GM23338 (cell line): ENCODE data around the gene EXD3. TPM values are rescaled to one million over a fixed set of nuclear protein-coding genes. Genes with fewer than 3 reads are reported as not detected.
"Not testable (repeated sequence)": the region's sequence is repeated elsewhere in the genome, so short reads cannot be mapped to it uniquely, and the experiment has no call there.

Experiments
- ATAC-seq: fragments of 200-7000 bp; cut with Tn5 transposase; 3 replicates; pipeline ENCODE4 v1.9.1; 2020
- DNase-seq: peaks from one replicate; pipeline ENCODE4 v3.0.0-alpha.2; 2015; ENCODE audit warnings: low spot score
- H2AFZ ChIP-seq: fragments of 200-600 bp; sonication (generic); 2 replicates; pipeline ENCODE4 v1.8.0; 2016; ENCODE audit warnings: antibody characterized with exemption, mild to moderate bottlenecking, moderate library complexity
- H3F3A ChIP-seq: fragments of 200-600 bp; sonication (generic); replicated peaks from 2 replicates; pipeline ENCODE4 v1.8.0; 2017; ENCODE audit warnings: antibody characterized with exemption, mixed run types, low read depth
- H3K27ac ChIP-seq: fragments of 200-600 bp; sonication (generic); 2 replicates; pipeline ENCODE4 v1.6.1; 2016; ENCODE audit warnings: low read depth
- H3K27me3 ChIP-seq: fragments of 200-600 bp; sonication (generic); 2 replicates; pipeline ENCODE4 v1.8.0; 2016; ENCODE audit warnings: mild to moderate bottlenecking, mixed run types, moderate library complexity; ENCODE audit not compliant: insufficient read depth
- H3K36me3 ChIP-seq: fragments of 200-600 bp; sonication (generic); 2 replicates; pipeline ENCODE4 v1.8.0; 2016; ENCODE audit warnings: mild to moderate bottlenecking; ENCODE audit not compliant: insufficient read depth
- H3K4me1 ChIP-seq: fragments of 200-600 bp; sonication (generic); 2 replicates; pipeline ENCODE4 v1.8.0; 2016; ENCODE audit warnings: mild to moderate bottlenecking, moderate library complexity; ENCODE audit not compliant: insufficient read depth
- H3K4me2 ChIP-seq: fragments of 200-600 bp; sonication (generic); 2 replicates; pipeline ENCODE4 v1.7.1; 2017; ENCODE audit warnings: mixed run types
- H3K4me3 ChIP-seq: fragments of 200-600 bp; sonication (generic); 2 replicates; pipeline ENCODE4 v1.6.1; 2016; ENCODE audit warnings: mixed run types
- H3K79me2 ChIP-seq: fragments of 200-600 bp; sonication (generic); replicated peaks from 2 replicates; pipeline ENCODE4 v1.8.0; 2017; ENCODE audit warnings: mild to moderate bottlenecking; ENCODE audit not compliant: insufficient read depth
- H3K9me2 ChIP-seq: fragments of 200-600 bp; sonication (generic); 2 replicates; pipeline ENCODE4 v1.8.0; 2017; ENCODE audit not compliant: insufficient read depth
- H4K20me1 ChIP-seq: fragments of 200-600 bp; sonication (generic); replicated peaks from 2 replicates; pipeline ENCODE4 v1.8.0; 2017; ENCODE audit warnings: mild to moderate bottlenecking; ENCODE audit not compliant: insufficient read depth
- H3K27ac Mint-ChIP-seq: 2 replicates; pipeline ENCODE4 v1.8.0; 2020; ENCODE audit warnings: inconsistent platforms, mild to moderate bottlenecking, moderate library complexity, mixed read lengths
- H3K27me3 Mint-ChIP-seq: 3 replicates; pipeline ENCODE4 v1.8.0; 2022; ENCODE audit warnings: low read depth, mild to moderate bottlenecking, moderate library complexity, mixed read lengths, inconsistent platforms; ENCODE audit not compliant: insufficient read depth, poor library complexity
- H3K36me3 Mint-ChIP-seq: 3 replicates; pipeline ENCODE4 v1.8.0; 2021; ENCODE audit warnings: low read depth, mild to moderate bottlenecking, inconsistent platforms, moderate library complexity, mixed read lengths
- H3K4me1 Mint-ChIP-seq: 3 replicates; pipeline ENCODE4 v1.8.0; 2020; ENCODE audit warnings: mild to moderate bottlenecking, inconsistent platforms, mixed read lengths
- H3K4me3 Mint-ChIP-seq: 3 replicates; pipeline ENCODE4 v1.8.0; 2021; ENCODE audit warnings: moderate library complexity, mild to moderate bottlenecking, inconsistent platforms, mixed read lengths
- H3K9me3 Mint-ChIP-seq: 3 replicates; pipeline ENCODE4 v1.8.0; 2020; ENCODE audit warnings: moderate library complexity, mild to moderate bottlenecking, inconsistent platforms, mixed read lengths
- CREB1 ChIP-seq: fragments of 250-450 bp; sonication (Bioruptor Pico); IDR thresholded peaks from 2 replicates; pipeline ENCODE4 v1.5.0; 2020; ENCODE audit warnings: low read depth, mild to moderate bottlenecking, moderate library complexity
- ETS1 ChIP-seq: IDR thresholded peaks from 2 replicates; pipeline ENCODE4 v1.6.1; 2016; ENCODE audit warnings: antibody characterized with exemption
- EZH2 ChIP-seq: fragments of 200-600 bp; sonication (generic); IDR thresholded peaks from one replicate; pipeline ENCODE4 v1.8.0; 2017; ENCODE audit warnings: antibody characterized with exemption, mild to moderate bottlenecking, low read depth; ENCODE audit not compliant: unreplicated experiment
- NANOG ChIP-seq: IDR thresholded peaks from 2 replicates; pipeline ENCODE4 v1.6.1; 2016; ENCODE audit warnings: antibody characterized with exemption, borderline replicate concordance
- REST ChIP-seq: IDR thresholded peaks from one replicate; pipeline ENCODE4 v1.6.1; 2018; ENCODE audit warnings: antibody characterized with exemption; ENCODE audit not compliant: unreplicated experiment
- STAT1 ChIP-seq: IDR thresholded peaks from one replicate; pipeline ENCODE4 v1.6.1; 2016; ENCODE audit warnings: antibody characterized with exemption; ENCODE audit not compliant: unreplicated experiment
- polyA plus RNA-seq: library from polyadenylated mRNA; unstranded; fragments of >200 nt; fragmentation: Nextera tagmentation; extraction: Ambion mirVana; gene quantifications from 2 replicates; pipeline ENCODE4 v1.2.1, GENCODE V29; 2016
- total RNA-seq: library from RNA; depleted of rRNA; stranded (reverse); fragments of >200 nt; shearing (Covaris generic); gene quantifications from 2 replicates; pipeline ENCODE4 v1.2.3, GENCODE V29; 2014

The EXD3 gene
- total and polyA plus RNA-seq, 2 experiments from 2014 or later: 3.6 to 9.7 TPM

GRCh38 chr9:137386507-137387113 is 36.4 kb downstream of the EXD3 start:
- H3K27ac ChIP-seq, H4K20me1 ChIP-seq, H3K4me3 ChIP-seq, H3K79me2 ChIP-seq, H3K27ac Mint-ChIP-seq, H3K27me3 ChIP-seq, H3K4me2 ChIP-seq, H3F3A ChIP-seq, H3K4me1 Mint-ChIP-seq, DNase-seq, H3K36me3 ChIP-seq, H3K4me1 ChIP-seq, H3K9me3 Mint-ChIP-seq, H2AFZ ChIP-seq, H3K4me3 Mint-ChIP-seq, H3K9me2 ChIP-seq, H3K27me3 Mint-ChIP-seq, H3K36me3 Mint-ChIP-seq, ATAC-seq: not testable (repeated sequence)

- Histone ChIP-seq H3K27ac (no peak overlapping the region), H3K36me3 (no peaks in the 10 kb centered on the region), H3K27me3 (no peaks in the 10 kb centered on the region), H3K4me1 (no peaks in the 10 kb centered on the region), H3K79me2 (no peaks in the 10 kb centered on the region), H3K4me2 (no peak overlapping the region), H2AFZ (no peak overlapping the region), H3K4me3 (no peak overlapping the region), H3K9me2 (no peaks in the 10 kb centered on the region), H3F3A (no peaks in the 10 kb centered on the region), H4K20me1 (no peaks in the 10 kb centered on the region)
- no peak overlapping the region for H3K4me3 Mint-ChIP-seq
- no peak for DNase-seq
- H3K27me3 Mint-ChIP-seq: peaks cover 6% of the 10 kb centered on the region
- ATAC-seq: no peak
- no peak for TF ChIP-seq REST
- no peak overlapping the region for H3K27ac Mint-ChIP-seq
- no peaks in the 10 kb centered on the region for H3K9me3 Mint-ChIP-seq
- H3K4me1 Mint-ChIP-seq: peaks cover 2% of the 10 kb centered on the region; the same call in 2 of the 3 replicates
- H3K36me3 Mint-ChIP-seq: no peaks in the 10 kb centered on the region
Observed at GRCh38 chr9:137385061-137385655, 37.8 kb downstream of the EXD3 start.

GRCh38 chr9:137383784-137384756 is 38.9 kb downstream of the EXD3 start:
- Histone ChIP-seq H3F3A (no peaks in the 10 kb centered on the region), H3K27ac (no peak overlapping the region), H3K27me3 (no peaks in the 10 kb centered on the region), H3K4me1 (no peaks in the 10 kb centered on the region), H3K36me3 (no peaks in the 10 kb centered on the region), H3K4me2 (no peak overlapping the region), H4K20me1 (no peaks in the 10 kb centered on the region), H3K4me3 (no peak overlapping the region), H3K79me2 (no peaks in the 10 kb centered on the region), H2AFZ (no peak overlapping the region), H3K9me2 (no peaks in the 10 kb centered on the region)
- ATAC-seq (no peak), DNase-seq (no peak)
- Mint-ChIP-seq H3K4me1 (peaks cover 2% of the 10 kb centered on the region; the same call in 2 of the 3 replicates), H3K4me3 (no peak overlapping the region), H3K27ac (peak overlapping the region; percentile 27; the same call in 1 of the 2 replicates), H3K27me3 (peaks cover 10% of the 10 kb centered on the region), H3K36me3 (peaks cover 3% of the 10 kb centered on the region; the same call in 1 of the 3 replicates), H3K9me3 (peaks cover 2% of the 10 kb centered on the region; the same call in 1 of the 3 replicates)
- no peak for TF ChIP-seq EZH2
- no peak for TF ChIP-seq CREB1 (CRISPR knock-in tag)
- no peak for TF ChIP-seq ETS1
- TF ChIP-seq NANOG: no peak
- TF ChIP-seq STAT1: no peak
